PFSK-1 (cell line): ENCODE data around the gene CDK5R1.

Experiments
- FOXP2 ChIP-seq: optimal IDR thresholded peaks from 2 replicates; pipeline ENCODE3; 2011; ENCODE audit warnings: borderline replicate concordance, control low read depth, inconsistent platforms; ENCODE audit not compliant: insufficient read depth; ENCODE audit errors: extremely low read length, extremely low read depth
- POLR2AphosphoS5 ChIP-seq: IDR thresholded peaks from 2 replicates; pipeline ENCODE4 v1.6.1; 2012; ENCODE audit warnings: low read depth, mild to moderate bottlenecking, control low read depth, low read length, moderate library complexity
- SIN3A ChIP-seq: IDR thresholded peaks from 2 replicates; pipeline ENCODE4 v1.6.1; 2012; ENCODE audit warnings: mild to moderate bottlenecking, low read length, moderate library complexity, borderline replicate concordance; ENCODE audit not compliant: insufficient read depth
- TAF1 ChIP-seq: IDR thresholded peaks from 2 replicates; pipeline ENCODE4 v1.6.1; 2012; ENCODE audit warnings: low read length, control low read depth, borderline replicate concordance; ENCODE audit not compliant: insufficient read depth
- TF ChIP-seq, protein P1 (sequence below), 2 experiments: IDR thresholded peaks; 2 replicates each; pipeline versions ENCODE4 v1.6.1 to v1.8.0; 2011 to 2012; ENCODE audit warnings: low read depth in 2 of 2, low read length in 2 of 2, control low read depth in 1 of 2, inconsistent platforms in 1 of 2, mild to moderate bottlenecking in 1 of 2, moderate library complexity in 1 of 2; ENCODE audit not compliant: insufficient read depth in 1 of 2

Gene CDK5R1

DNA sequence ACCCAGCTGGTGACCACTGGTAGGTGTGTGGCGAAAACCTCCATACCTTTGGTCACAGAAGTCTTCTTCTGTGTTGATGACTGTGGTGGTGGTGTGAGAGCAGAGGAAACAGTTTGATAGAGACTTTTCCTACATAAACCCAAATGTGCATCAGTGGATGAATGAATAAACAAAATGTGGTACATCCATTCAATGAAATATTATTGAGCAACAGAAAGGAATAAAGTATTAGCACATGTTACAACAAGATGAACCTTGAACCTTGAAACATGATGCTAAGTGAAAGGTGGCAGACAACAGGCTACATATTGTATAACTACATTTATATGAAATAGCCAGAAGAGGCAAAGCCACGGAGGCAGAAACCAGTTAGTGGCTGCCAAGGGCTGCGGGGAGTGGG, 15.2 kb downstream of the CDK5R1 start:
- TF ChIP-seq POLR2AphosphoS5 (no peak), TAF1 (no peak), FOXP2 (no peak), SIN3A (no peak)
- TF ChIP-seq, protein P1, sequence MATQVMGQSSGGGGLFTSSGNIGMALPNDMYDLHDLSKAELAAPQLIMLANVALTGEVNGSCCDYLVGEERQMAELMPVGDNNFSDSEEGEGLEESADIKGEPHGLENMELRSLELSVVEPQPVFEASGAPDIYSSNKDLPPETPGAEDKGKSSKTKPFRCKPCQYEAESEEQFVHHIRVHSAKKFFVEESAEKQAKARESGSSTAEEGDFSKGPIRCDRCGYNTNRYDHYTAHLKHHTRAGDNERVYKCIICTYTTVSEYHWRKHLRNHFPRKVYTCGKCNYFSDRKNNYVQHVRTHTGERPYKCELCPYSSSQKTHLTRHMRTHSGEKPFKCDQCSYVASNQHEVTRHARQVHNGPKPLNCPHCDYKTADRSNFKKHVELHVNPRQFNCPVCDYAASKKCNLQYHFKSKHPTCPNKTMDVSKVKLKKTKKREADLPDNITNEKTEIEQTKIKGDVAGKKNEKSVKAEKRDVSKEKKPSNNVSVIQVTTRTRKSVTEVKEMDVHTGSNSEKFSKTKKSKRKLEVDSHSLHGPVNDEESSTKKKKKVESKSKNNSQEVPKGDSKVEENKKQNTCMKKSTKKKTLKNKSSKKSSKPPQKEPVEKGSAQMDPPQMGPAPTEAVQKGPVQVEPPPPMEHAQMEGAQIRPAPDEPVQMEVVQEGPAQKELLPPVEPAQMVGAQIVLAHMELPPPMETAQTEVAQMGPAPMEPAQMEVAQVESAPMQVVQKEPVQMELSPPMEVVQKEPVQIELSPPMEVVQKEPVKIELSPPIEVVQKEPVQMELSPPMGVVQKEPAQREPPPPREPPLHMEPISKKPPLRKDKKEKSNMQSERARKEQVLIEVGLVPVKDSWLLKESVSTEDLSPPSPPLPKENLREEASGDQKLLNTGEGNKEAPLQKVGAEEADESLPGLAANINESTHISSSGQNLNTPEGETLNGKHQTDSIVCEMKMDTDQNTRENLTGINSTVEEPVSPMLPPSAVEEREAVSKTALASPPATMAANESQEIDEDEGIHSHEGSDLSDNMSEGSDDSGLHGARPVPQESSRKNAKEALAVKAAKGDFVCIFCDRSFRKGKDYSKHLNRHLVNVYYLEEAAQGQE (IDR thresholded peaks at IDR 0.05; ENCODE audit: insufficient read depth in 1 of 2, low read depth in 2 of 2, low read length in 2 of 2), result no peak

DNA sequence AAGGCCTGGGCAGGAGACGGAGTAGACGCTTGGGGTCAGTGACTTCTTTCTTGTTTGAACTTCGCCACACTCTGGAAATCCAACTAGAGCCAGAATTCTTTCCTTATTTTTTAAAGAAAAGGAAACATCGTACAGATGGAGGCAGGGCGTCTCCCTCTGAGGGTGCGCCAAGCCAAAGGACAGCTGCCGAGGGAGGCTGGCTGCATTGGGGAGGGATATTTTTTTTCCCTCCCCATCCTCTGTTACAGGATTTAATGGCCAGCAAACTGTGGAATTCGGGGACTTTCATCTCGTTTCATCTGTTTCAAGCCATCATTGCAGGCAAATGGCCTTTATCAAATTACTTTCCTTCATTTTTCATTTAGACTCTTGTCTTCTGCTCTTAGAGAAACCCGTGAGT, 15.9 kb downstream of the CDK5R1 start:
- TF ChIP-seq SIN3A (no peak), POLR2AphosphoS5 (no peak), TAF1 (no peak), FOXP2 (no peak)
- TF ChIP-seq, protein P1 (IDR thresholded peaks at IDR 0.05; ENCODE audit: insufficient read depth in 1 of 2, low read depth in 2 of 2, low read length in 2 of 2), result no peak

DNA sequence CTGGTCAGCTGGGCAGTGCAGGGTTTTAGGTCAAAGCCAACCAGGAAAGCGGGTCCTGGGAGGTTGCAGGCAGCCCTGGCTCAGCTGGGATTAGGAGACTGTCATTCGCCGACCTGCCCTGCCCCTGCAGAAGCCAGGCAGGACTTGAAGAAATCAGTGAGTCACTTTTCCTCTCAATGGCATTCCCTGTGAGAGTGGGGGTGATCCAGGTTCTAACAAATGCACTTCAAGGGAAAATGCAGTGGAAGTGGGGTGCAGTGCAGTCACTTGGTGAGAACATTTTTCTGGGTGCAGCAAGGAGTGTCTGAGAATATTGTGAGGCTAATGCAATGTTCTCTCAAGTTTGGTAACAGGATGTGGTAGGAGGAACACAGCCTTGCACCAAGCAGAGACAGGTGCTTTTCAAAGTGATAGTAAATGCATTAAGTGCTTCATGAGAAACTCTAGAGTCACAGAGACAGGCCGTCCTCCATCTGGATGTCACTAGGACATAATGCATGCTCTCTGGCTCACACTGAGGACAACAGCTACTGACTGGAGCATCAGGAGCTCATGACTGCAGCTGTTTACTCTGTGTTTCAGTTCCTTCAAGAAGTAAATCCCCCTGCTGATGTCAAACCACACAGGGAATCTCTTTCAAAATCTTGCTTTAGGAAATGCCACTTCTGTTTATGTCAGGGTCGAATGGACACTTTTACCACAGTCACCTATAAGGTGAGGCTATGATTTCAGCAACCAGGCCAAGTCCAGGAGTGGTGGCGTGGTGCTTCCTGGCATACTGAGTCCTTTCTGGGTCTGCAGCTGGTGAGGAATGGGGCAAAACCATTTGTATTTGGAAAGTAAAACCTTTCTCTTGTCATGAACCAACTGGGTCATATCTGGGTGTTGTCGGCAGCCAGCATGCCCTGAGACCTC, 16.7 kb downstream of the CDK5R1 start:
- TF ChIP-seq FOXP2 (no peak), POLR2AphosphoS5 (no peak), SIN3A (no peak), TAF1 (no peak)
- TF ChIP-seq, protein P1 (IDR thresholded peaks at IDR 0.05; ENCODE audit: insufficient read depth in 1 of 2, low read depth in 2 of 2, low read length in 2 of 2), result no peak

DNA sequence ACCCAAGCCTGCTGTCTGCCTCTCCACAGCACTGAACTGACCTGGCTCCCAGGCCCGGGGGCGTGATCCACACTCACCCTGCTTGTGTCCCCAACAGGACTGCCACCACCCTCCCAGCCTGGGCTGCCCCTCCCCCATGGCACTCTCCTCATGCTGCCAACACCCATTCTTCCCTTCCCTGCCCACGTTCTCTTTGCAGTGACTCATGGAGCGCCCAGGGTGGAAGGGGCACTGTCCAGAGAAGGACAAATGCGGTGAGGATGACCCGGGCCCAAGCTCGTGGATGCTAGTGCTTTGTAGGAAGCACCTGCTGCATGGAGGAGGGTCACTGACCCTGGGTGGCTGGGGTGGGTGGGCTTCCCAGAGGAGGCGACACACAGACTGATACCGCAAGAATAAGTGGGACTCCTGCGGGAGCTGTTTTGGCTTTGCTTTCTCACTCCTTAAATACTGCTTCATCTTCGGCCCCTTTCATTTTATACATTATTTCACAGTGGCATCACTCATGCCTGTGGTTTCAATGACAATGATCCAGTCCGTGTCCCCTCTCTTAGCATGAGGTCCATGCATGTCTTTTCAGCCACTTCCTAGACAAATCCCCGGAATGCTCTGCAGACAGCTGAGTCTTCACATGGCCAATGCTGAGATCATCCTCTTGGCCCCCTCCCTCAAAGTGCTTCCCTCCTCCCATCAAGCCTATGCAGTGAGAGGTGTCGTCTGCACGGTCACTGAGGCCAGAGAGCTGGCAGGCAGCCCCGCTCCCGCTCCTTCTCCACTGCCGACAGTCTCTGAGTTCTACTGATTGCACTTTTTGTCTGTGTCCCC, 17.6 kb downstream of the CDK5R1 start:
- TF ChIP-seq TAF1, result no peak
- no peak for TF ChIP-seq FOXP2
- TF ChIP-seq, protein P1 (IDR thresholded peaks at IDR 0.05; ENCODE audit: insufficient read depth in 1 of 2, low read depth in 2 of 2, low read length in 2 of 2), result no peak
- no peak for TF ChIP-seq SIN3A
- TF ChIP-seq POLR2AphosphoS5, result no peak
